OCI-LY7 (cell line): Measurements from ENCODE around the gene ANO10. TPM values are rescaled to one million over a fixed set of nuclear protein-coding genes. Genes with fewer than 3 reads are reported as not detected.

Experiments
- BruUV-seq: library from RNA; stranded (reverse); fragments of 400-500 nt; replicated peaks from 2 replicates; lab custom pipeline; 2021; lab: Mats Ljungman, UMichigan
- CTCF ChIA-PET: fragments of 300-600 bp; sonication (Branson Sonifier 250); formaldehyde crosslinking; loops from one replicate; lab custom pipeline; 2022; ENCODE audit warnings: antibody characterized with exemption; ENCODE audit not compliant: unreplicated experiment; lab: Charles Lee
- POLR2A ChIA-PET: fragments of 300-600 bp; sonication (Branson Sonifier 250); formaldehyde crosslinking; loops from one replicate; lab custom pipeline; 2022; ENCODE audit warnings: antibody characterized with exemption; lab: Charles Lee
- DNase-seq: peaks from one replicate; pipeline ENCODE4 v3.0.0-alpha.2; 2015; ENCODE audit warnings: low spot score
- H2AFZ ChIP-seq: fragments of 200-600 bp; sonication (generic), shearing (Covaris generic); 2 replicates; pipeline ENCODE4 v1.6.1; 2014; ENCODE audit warnings: mild to moderate bottlenecking, antibody characterized with exemption, low read length, moderate library complexity
- H3K27ac ChIP-seq: fragments of 200-600 bp; sonication (generic); 2 replicates; pipeline ENCODE4 v1.5.1; 2014; ENCODE audit warnings: mixed run types, low read depth, mild to moderate bottlenecking, moderate library complexity, low read length, inconsistent platforms; ENCODE audit not compliant: poor library complexity, severe bottlenecking
- H3K36me3 ChIP-seq: fragments of 200-600 bp; sonication (generic); 2 replicates; pipeline ENCODE4 v1.6.1; 2014; ENCODE audit warnings: mild to moderate bottlenecking, antibody characterized with exemption, low read length, moderate library complexity, mixed read lengths; ENCODE audit not compliant: insufficient read depth
- H3K4me1 ChIP-seq: fragments of 200-600 bp; sonication (generic); 2 replicates; pipeline ENCODE4 v1.5.1; 2014; ENCODE audit warnings: mild to moderate bottlenecking, low read length; ENCODE audit not compliant: insufficient read depth, poor library complexity, severe bottlenecking
- H3K4me2 ChIP-seq: fragments of 200-600 bp; sonication (generic); 2 replicates; pipeline ENCODE4 v1.6.1; 2014; ENCODE audit warnings: mild to moderate bottlenecking, low read length
- H3K4me3 ChIP-seq: fragments of 200-600 bp; sonication (generic); 2 replicates; pipeline ENCODE4 v1.5.1; 2014; ENCODE audit warnings: mild to moderate bottlenecking, low read depth, low read length; ENCODE audit not compliant: poor library complexity, severe bottlenecking
- H3K79me2 ChIP-seq: fragments of 200-600 bp; sonication (generic); 2 replicates; pipeline ENCODE4 v1.6.1; 2016; ENCODE audit warnings: low read depth, mild to moderate bottlenecking, low read length, moderate library complexity, mixed read lengths; ENCODE audit not compliant: insufficient read depth
- H3K9me2 ChIP-seq: fragments of 200-600 bp; sonication (generic); 2 replicates; pipeline ENCODE4 v1.6.1; 2016; ENCODE audit warnings: mild to moderate bottlenecking, low read length, mixed read lengths; ENCODE audit not compliant: insufficient read depth
- H3K9me3 ChIP-seq: fragments of 200-600 bp; sonication (generic); 2 replicates; pipeline ENCODE4 v1.6.1; 2014; ENCODE audit warnings: mild to moderate bottlenecking, mixed run types, low read length, mixed read lengths
- H4K20me1 ChIP-seq: fragments of 200-600 bp; sonication (generic); 2 replicates; pipeline ENCODE4 v1.6.1; 2014; ENCODE audit warnings: mild to moderate bottlenecking, antibody characterized with exemption, low read length, moderate library complexity, mixed read lengths; ENCODE audit not compliant: insufficient read depth
- EZH2phosphoT487 ChIP-seq: fragments of 200-600 bp; sonication (generic); IDR thresholded peaks from 2 replicates; pipeline ENCODE4 v1.6.1; 2018; ENCODE audit warnings: low read depth, borderline replicate concordance, mild to moderate bottlenecking, mixed run types, antibody characterized with exemption, low read length, moderate library complexity, mixed read lengths
- intact Hi-C: fragments of 100-400 bp; cut with micrococcal nuclease; formaldehyde crosslinking; loops from one replicate; pipeline ENCODE4 v1.10.0; 2022; ENCODE audit not compliant: unreplicated experiment
- total RNA-seq, 2 experiments: library from RNA; depleted of rRNA in 1 of 2; stranded (reverse); fragments of >200 nt in 1 of 2; shearing (Covaris generic) in 1 of 2; gene quantifications; 2 replicates each; pipeline ENCODE4 v1.2.3, GENCODE V29; 2014 to 2022
- TF ChIP-seq, protein P1 (sequence below): fragments of 200-600 bp; sonication (generic); conservative IDR thresholded peaks from 2 replicates; pipeline ENCODE4 v1.5.1; 2014; ENCODE audit warnings: mild to moderate bottlenecking, antibody characterized with exemption, low read length, moderate library complexity, mixed read lengths

Gene ANO10
- total RNA-seq, 2 experiments from 2014 or later, result 2.2 to 5.8 TPM

GRCh38 chr3:43503067-43503728 lies 118.6 kb downstream of the ANO10 start:
- no TSS peak for BruUV-seq
- Histone ChIP-seq H3K27ac (no peak overlapping the region), H3K9me2 (no peaks in the 10 kb centered on the region), H3K79me2 (no peaks in the 10 kb centered on the region), H3K4me1 (no peaks in the 10 kb centered on the region), H3K4me2 (no peak overlapping the region), H3K9me3 (no peaks in the 10 kb centered on the region), H3K36me3 (no peaks in the 10 kb centered on the region), H4K20me1 (no peaks in the 10 kb centered on the region), H2AFZ (no peak overlapping the region), H3K4me3 (no peak overlapping the region)
- intact Hi-C loops, result loop anchor here (10.0 kb wide), 3 partner anchors 58 to 538 kb away; no protein-coding TSS in a partner anchor
- ChIA-PET POLR2A (no interaction called here), CTCF (no interaction called here)
- peak; percentile 32 for DNase-seq
- no peak for TF ChIP-seq EZH2phosphoT487
- TF ChIP-seq, protein P1, sequence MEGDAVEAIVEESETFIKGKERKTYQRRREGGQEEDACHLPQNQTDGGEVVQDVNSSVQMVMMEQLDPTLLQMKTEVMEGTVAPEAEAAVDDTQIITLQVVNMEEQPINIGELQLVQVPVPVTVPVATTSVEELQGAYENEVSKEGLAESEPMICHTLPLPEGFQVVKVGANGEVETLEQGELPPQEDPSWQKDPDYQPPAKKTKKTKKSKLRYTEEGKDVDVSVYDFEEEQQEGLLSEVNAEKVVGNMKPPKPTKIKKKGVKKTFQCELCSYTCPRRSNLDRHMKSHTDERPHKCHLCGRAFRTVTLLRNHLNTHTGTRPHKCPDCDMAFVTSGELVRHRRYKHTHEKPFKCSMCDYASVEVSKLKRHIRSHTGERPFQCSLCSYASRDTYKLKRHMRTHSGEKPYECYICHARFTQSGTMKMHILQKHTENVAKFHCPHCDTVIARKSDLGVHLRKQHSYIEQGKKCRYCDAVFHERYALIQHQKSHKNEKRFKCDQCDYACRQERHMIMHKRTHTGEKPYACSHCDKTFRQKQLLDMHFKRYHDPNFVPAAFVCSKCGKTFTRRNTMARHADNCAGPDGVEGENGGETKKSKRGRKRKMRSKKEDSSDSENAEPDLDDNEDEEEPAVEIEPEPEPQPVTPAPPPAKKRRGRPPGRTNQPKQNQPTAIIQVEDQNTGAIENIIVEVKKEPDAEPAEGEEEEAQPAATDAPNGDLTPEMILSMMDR, result peak; percentile 78

DNA sequence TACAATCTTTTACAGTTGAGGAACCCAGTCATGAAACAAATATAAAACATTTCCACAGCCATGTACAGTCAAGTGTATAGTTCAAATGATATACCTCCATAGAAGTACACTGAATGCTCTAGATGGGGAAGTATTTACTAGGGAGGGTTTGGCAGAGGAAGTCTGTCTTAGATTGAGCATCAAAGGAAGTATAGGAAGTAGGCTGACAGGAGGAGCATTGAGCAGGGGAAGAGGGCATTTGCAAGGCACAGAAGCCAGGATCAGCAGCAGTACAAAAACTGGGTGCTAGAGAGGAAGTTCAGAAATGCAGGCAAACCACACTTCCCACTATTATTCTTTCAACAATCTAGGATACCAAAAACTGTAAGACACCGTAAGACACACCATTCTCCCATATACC lies 122.6 kb downstream of the ANO10 start:
- H3K27ac ChIP-seq, result no peak overlapping the region
- no peak overlapping the region for H3K4me2 ChIP-seq
- no peak overlapping the region for H2AFZ ChIP-seq
- H3K36me3 ChIP-seq, result no peaks in the 10 kb centered on the region
- H3K4me1 ChIP-seq, result no peaks in the 10 kb centered on the region
- no peaks in the 10 kb centered on the region for H3K79me2 ChIP-seq
- no TSS peak for BruUV-seq
- H4K20me1 ChIP-seq, result no peaks in the 10 kb centered on the region
- H3K4me3 ChIP-seq, result no peak overlapping the region
- POLR2A ChIA-PET, result no interaction called here
- H3K9me2 ChIP-seq, result no peaks in the 10 kb centered on the region
- DNase-seq, result no peak
- no peaks in the 10 kb centered on the region for H3K9me3 ChIP-seq
- TF ChIP-seq EZH2phosphoT487, result no peak
- TF ChIP-seq, protein P1, result no peak
- intact Hi-C loops, result no loop called here
- CTCF ChIA-PET, result no interaction called here

- H3K36me3 ChIP-seq, result no peaks in the 10 kb centered on the region
- no peak overlapping the region for H3K4me2 ChIP-seq
- BruUV-seq, result no TSS peak
- DNase-seq, result no peak
- CTCF ChIA-PET, result no interaction called here
- TF ChIP-seq, protein P1, result no peak
- no peak for TF ChIP-seq EZH2phosphoT487
- H3K4me3 ChIP-seq, result no peak overlapping the region
- no peaks in the 10 kb centered on the region for H3K79me2 ChIP-seq
- H4K20me1 ChIP-seq, result no peaks in the 10 kb centered on the region
- H2AFZ ChIP-seq, result no peak overlapping the region
- H3K9me3 ChIP-seq, result no peaks in the 10 kb centered on the region
- no peak overlapping the region for H3K27ac ChIP-seq
- H3K9me2 ChIP-seq, result no peaks in the 10 kb centered on the region
- POLR2A ChIA-PET, result no interaction called here
- intact Hi-C loops, result no loop called here
- H3K4me1 ChIP-seq, result no peaks in the 10 kb centered on the region
Observed at GRCh38 chr3:43497905-43498365, 123.9 kb downstream of the ANO10 start.
